HepG2 (cell line): ENCODE measurements around the gene P4HTM. TPM values are rescaled to one million over a fixed set of nuclear protein-coding genes. Genes with fewer than 3 reads are reported as not detected.

Experiments
- ARNT ChIP-seq: fragments of 450-650 bp; IDR thresholded peaks from 2 replicates; pipeline ENCODE4 v1.6.1; 2017
- CSRNP1 ChIP-seq: sonication (generic); formaldehyde crosslinking; IDR thresholded peaks from 2 replicates; pipeline ENCODE4 v1.8.1; 2023; ENCODE audit warnings: mild to moderate bottlenecking, missing genetic modification reagents
- HCFC1 ChIP-seq: fragments of 150-350 bp; IDR thresholded peaks from 2 replicates; pipeline ENCODE4 v1.6.1; 2014; ENCODE audit warnings: low read depth, low read length
- HOXA9 ChIP-seq: sonication (generic); formaldehyde crosslinking; IDR thresholded peaks from 2 replicates; pipeline ENCODE4 v1.8.1; 2022; ENCODE audit warnings: missing genetic modification reagents, mild to moderate bottlenecking, moderate library complexity, borderline replicate concordance
- POGZ ChIP-seq: sonication (generic); formaldehyde crosslinking; IDR thresholded peaks from 2 replicates; pipeline ENCODE4 v1.4.0; 2020; ENCODE audit warnings: mild to moderate bottlenecking, missing genetic modification reagents
- ZBTB25 ChIP-seq: IDR thresholded peaks from 2 replicates; pipeline ENCODE4 v1.6.1; 2018; ENCODE audit warnings: missing genetic modification reagents
- ZFAT ChIP-seq: sonication (generic); formaldehyde crosslinking; conservative IDR thresholded peaks from 2 replicates; pipeline ENCODE4 v1.8.1; 2023; ENCODE audit warnings: missing genetic modification reagents, inconsistent platforms
- ZFP36 ChIP-seq: fragments of 150-350 bp; IDR thresholded peaks from 2 replicates; pipeline ENCODE4 v1.6.1; 2018; ENCODE audit warnings: borderline replicate concordance, low read length, low read depth; ENCODE audit not compliant: partially characterized antibody
- ZNF205 ChIP-seq: IDR thresholded peaks from 2 replicates; pipeline ENCODE4 v1.6.1; 2018; ENCODE audit warnings: missing biosample characterization, missing genetic modification reagents
- ZNF331 ChIP-seq: sonication (generic); formaldehyde crosslinking; IDR thresholded peaks from 2 replicates; pipeline ENCODE4 v1.4.0; 2020; ENCODE audit warnings: missing genetic modification reagents
- ZNF503 ChIP-seq: sonication (generic); formaldehyde crosslinking; IDR thresholded peaks from 2 replicates; pipeline ENCODE4 v1.4.0; 2020; ENCODE audit warnings: missing genetic modification reagents
- ZNF784 ChIP-seq: sonication (generic); formaldehyde crosslinking; IDR thresholded peaks from 2 replicates; pipeline ENCODE4 v1.5.1; 2020; ENCODE audit warnings: missing genetic modification reagents, mild to moderate bottlenecking, borderline replicate concordance
- ZSCAN22 ChIP-seq: sonication (generic); formaldehyde crosslinking; IDR thresholded peaks from 2 replicates; pipeline ENCODE4 v1.4.0; 2020; ENCODE audit warnings: mild to moderate bottlenecking, missing genetic modification reagents
- ZZZ3 ChIP-seq: sonication (generic); formaldehyde crosslinking; IDR thresholded peaks from 2 replicates; pipeline ENCODE4 v1.4.0; 2020; ENCODE audit warnings: missing genetic modification reagents, mild to moderate bottlenecking, borderline replicate concordance
- polyA plus RNA-seq, 8 experiments: library from polyadenylated mRNA; depleted of rRNA in 3 of 8; stranded (reverse) in 7 of 8; unstranded in 1 of 8; fragments of >200 nt; fragmentation: Illumina TruSeq in 4 of 8; extraction: Trizol in 4 of 8; gene quantifications; 2 replicates each; pipeline versions ENCODE4 v1.2.1 to v1.2.3, GENCODE V29; 2011 to 2016; ENCODE audit warnings: low read depth in 4 of 8, missing spikeins in 1 of 8, mixed read lengths in 1 of 8; ENCODE audit not compliant: insufficient read depth in 1 of 8
- total RNA-seq, 5 experiments: library from RNA; depleted of rRNA; stranded (reverse); fragments of >200 nt; fragmentation: Illumina TruSeq; extraction: Trizol; gene quantifications; 2 replicates each; pipeline ENCODE4 v1.2.3, GENCODE V29; 2016; ENCODE audit warnings: low read depth in 1 of 5
- TF ChIP-seq, protein P1 (sequence below): sonication (generic); formaldehyde crosslinking; IDR thresholded peaks from 2 replicates; pipeline ENCODE4 v1.4.0; 2020; ENCODE audit warnings: mild to moderate bottlenecking, missing genetic modification reagents
- TF ChIP-seq, protein P2 (sequence below): sonication (generic); formaldehyde crosslinking; IDR thresholded peaks from 2 replicates; pipeline ENCODE4 v1.4.0; 2020; ENCODE audit warnings: missing genetic modification reagents

The P4HTM gene
- total and polyA plus RNA-seq, 2 of the 13 experiments (the other 11 are each of a cell fraction or from before 2014, with no cell fraction given) = 0.01 TPM; not detected in 1

GRCh38 chr3:49021213-49021812, 31.3 kb downstream of the P4HTM start (continued):
- TF ChIP-seq POGZ (CRISPR knock-in tag) (no peak), HCFC1 (no peak), ARNT (no peak), ZFP36 (no peak), ZNF331 (CRISPR knock-in tag) (peak; percentile 88), CSRNP1 (CRISPR knock-in tag) (no peak; the same call in 1 of the 2 replicates), HOXA9 (CRISPR knock-in tag) (no peak), ZNF503 (CRISPR knock-in tag) (0 out of 2 replicates have a peak, but pooled peaks have one; percentile 28), ZNF784 (no peak), ZNF205 (peak; percentile 52; the same call in 1 of the 2 replicates), ZZZ3 (peak; percentile 83), ZBTB25 (CRISPR knock-in tag) (no peak; the same call in 1 of the 2 replicates), ZFAT (CRISPR knock-in tag) (0 out of 2 replicates have a peak, but pooled peaks have one; percentile 4), ZSCAN22 (no peak; the same call in 1 of the 2 replicates)
- TF ChIP-seq, protein P1, sequence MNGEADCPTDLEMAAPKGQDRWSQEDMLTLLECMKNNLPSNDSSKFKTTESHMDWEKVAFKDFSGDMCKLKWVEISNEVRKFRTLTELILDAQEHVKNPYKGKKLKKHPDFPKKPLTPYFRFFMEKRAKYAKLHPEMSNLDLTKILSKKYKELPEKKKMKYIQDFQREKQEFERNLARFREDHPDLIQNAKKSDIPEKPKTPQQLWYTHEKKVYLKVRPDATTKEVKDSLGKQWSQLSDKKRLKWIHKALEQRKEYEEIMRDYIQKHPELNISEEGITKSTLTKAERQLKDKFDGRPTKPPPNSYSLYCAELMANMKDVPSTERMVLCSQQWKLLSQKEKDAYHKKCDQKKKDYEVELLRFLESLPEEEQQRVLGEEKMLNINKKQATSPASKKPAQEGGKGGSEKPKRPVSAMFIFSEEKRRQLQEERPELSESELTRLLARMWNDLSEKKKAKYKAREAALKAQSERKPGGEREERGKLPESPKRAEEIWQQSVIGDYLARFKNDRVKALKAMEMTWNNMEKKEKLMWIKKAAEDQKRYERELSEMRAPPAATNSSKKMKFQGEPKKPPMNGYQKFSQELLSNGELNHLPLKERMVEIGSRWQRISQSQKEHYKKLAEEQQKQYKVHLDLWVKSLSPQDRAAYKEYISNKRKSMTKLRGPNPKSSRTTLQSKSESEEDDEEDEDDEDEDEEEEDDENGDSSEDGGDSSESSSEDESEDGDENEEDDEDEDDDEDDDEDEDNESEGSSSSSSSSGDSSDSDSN (CRISPR knock-in tag) = peak; percentile 55; the same call in 1 of the 2 replicates
- TF ChIP-seq, protein P2, sequence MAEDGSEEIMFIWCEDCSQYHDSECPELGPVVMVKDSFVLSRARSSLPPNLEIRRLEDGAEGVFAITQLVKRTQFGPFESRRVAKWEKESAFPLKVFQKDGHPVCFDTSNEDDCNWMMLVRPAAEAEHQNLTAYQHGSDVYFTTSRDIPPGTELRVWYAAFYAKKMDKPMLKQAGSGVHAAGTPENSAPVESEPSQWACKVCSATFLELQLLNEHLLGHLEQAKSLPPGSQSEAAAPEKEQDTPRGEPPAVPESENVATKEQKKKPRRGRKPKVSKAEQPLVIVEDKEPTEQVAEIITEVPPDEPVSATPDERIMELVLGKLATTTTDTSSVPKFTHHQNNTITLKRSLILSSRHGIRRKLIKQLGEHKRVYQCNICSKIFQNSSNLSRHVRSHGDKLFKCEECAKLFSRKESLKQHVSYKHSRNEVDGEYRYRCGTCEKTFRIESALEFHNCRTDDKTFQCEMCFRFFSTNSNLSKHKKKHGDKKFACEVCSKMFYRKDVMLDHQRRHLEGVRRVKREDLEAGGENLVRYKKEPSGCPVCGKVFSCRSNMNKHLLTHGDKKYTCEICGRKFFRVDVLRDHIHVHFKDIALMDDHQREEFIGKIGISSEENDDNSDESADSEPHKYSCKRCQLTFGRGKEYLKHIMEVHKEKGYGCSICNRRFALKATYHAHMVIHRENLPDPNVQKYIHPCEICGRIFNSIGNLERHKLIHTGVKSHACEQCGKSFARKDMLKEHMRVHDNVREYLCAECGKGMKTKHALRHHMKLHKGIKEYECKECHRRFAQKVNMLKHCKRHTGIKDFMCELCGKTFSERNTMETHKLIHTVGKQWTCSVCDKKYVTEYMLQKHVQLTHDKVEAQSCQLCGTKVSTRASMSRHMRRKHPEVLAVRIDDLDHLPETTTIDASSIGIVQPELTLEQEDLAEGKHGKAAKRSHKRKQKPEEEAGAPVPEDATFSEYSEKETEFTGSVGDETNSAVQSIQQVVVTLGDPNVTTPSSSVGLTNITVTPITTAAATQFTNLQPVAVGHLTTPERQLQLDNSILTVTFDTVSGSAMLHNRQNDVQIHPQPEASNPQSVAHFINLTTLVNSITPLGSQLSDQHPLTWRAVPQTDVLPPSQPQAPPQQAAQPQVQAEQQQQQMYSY = no peak
